GM19328 (cell line): ENCODE data around the gene WWOX.
"Not testable (repeated sequence)": the region's sequence is repeated elsewhere in the genome, so short reads cannot be mapped to it uniquely, and the experiment has no call there.

Source experiments
- ATAC-seq: cut with Tn5 transposase; IDR thresholded peaks from one replicate; pipeline ENCODE4 v1.9.1; 2021; ENCODE audit warnings: mild to moderate bottlenecking, moderate library complexity; ENCODE audit not compliant: unreplicated experiment

The WWOX gene

GRCh38 chr16:78667675-78668074 is 568.2 kb downstream of the WWOX start:
- no peak for ATAC-seq

GRCh38 chr16:78668393-78668792 is 568.9 kb downstream of the WWOX start:
- no peak for ATAC-seq

DNA sequence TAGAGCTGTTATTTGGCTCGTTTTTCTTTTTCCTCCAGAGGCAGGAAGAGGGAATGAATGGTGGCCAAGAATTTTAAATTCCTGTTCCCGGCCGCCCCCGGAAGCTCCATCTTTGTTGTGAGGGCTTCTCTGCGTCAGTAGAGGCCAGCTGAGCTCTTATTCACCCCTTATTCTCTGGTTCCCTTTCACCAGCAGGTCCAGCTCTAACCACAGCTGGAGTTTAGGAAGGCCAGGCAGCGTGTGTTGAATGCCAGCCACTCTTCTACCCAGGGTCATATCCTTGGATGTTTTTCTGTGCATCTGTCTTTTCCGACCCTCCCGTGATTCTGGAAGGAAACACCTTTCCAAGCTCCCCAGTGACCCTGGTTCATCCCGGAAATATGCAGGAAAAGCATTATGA is 570.5 kb downstream of the WWOX start:
- ATAC-seq: no peak

DNA sequence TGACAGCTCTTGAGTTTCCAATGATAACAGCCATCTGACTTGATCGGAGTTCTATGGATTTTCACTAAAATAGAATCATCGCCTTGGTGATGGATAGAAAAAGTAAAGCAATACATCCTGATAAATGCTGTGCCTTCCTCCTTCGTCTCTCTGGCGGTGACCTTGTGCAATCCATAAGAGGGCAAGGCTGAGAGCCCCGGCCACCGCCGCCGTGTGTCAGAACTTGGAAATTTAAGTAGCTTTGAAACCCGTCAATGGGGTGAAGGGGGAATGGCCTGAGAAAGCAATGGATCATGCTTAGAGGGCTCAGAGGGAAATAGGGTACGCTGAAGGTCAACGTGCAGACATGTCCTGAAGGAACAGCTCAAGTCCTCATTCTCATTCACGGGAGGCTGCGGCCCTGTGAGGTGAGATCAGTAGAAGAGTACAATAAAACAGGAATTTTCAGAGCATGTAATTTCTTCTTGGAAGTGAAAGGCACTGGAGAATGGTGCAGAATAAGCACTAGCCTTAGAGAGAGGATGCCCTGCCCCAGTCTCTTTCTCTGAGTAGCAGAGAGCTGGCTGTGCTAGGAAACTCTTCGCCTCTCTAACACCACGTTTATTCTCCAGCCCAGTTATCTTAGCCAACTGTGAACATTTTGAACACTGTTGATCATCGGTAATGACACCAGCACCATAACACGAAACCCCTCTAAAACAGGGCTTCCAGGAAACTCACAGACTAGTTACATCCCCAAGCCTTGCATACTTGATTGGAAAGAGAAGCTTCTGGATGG is 573.5 kb downstream of the WWOX start:
- no peak for ATAC-seq

GRCh38 chr16:78673884-78674283 is 574.4 kb downstream of the WWOX start:
- ATAC-seq: no peak

DNA sequence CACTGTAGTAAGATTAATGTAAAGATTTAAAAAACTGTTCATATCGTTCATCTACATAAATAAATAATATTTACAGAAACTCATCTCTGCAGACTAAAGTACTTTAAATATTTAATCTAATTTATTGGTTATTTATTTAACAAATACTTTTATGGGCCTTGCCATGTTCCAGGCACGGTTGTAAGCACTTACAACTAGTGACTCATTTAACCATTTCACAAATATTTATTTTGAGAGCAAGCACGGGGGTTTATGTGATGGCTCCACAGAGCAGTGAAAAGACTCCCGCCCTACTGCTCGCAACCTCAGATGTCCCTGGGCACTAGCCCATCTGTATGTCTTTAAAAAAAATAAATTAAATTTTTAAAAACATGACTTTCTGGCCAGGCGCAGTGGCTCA is 575.9 kb downstream of the WWOX start:
- ATAC-seq: no peak

GRCh38 chr16:78675951-78676792 is 576.7 kb downstream of the WWOX start:
- no peak for ATAC-seq

- ATAC-seq: no peak
Observed at GRCh38 chr16:78677181-78677731, 577.8 kb downstream of the WWOX start.

- ATAC-seq: no peak
Observed at GRCh38 chr16:78679546-78679945, 580.1 kb downstream of the WWOX start.

DNA sequence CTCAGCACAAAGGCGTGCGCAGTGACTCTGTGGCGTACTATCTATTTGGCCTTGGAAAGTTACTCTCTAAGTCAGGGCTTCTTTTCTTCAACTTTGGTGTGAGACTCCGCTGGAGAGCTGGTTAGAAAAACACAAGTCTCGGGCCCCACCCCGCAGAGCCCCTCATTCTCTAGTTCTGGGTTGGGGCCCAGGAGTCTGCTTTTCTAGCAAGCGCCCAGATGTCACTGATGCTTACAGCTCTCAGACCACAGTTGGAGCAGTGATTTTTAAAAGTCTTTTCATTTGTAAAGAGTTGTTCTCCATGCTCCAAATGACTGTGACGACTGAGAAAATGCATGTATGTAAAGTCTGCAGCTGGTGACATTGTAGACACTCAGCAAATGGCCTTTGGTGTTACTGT is 582.3 kb downstream of the WWOX start:
- no peak for ATAC-seq

DNA sequence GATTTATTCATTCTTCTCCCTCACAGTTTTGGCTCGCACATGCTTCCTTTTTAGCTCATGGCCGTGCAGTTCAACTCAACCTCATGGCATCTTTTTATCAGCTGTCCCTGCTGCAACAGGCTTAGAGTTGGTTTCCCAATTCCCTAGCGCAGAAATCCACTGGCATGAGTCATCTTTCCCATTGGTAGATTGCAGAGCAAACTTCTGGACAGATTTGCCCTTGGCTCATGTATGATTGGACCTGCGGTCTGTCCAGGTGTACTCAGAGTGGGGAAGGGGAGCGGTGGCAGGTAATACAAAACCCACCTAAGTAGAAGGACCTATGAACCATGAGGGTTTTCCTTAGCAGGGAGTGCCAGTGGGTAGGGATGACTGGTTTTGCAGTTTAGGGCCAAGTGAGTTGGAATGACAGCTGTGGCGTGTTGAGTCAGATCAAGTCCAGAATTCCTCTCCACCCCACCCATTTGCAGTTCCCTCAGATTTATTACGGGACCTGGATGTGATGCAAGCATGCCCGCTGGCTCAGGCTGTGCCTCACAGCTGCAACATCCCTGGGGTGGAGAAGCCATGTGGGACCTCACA is 584.7 kb downstream of the WWOX start:
- no peak for ATAC-seq

DNA sequence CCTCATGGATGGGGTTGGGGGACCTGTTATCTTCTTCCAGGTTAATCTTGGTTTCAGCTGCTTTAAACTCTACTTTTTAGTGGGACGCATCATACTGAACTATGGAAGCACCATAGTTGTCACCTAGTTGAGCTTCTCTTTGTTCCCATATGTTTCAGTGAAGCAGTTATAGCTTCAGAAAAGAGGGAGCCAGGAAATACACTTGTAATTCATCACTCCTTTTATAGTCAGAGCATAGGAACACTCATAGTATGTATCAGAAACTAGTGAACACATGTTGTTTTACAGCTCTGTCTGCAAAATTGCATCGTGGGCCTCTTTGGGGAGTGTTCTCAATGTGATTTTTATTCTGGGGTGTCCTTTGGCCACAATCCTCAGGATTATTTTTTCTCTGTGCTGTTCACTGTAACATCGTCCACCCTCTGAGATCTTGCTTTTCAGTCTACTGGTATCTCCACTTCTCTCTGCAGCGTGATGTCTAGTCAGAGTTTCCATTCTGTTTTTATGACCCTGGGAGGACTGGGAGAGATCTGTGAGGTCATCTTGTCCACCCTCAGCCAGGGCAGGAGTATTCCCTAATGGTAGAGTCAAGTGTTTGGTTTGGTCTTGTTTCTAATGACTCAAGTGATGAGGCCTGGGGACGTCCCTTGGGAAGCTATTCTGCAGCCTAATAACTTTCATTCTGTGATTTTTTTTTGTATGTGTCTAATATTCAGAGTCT is 585.4 kb downstream of the WWOX start:
- no peak for ATAC-seq

- ATAC-seq: no peak
Observed at GRCh38 chr16:78686601-78687000, 587.1 kb downstream of the WWOX start.

- ATAC-seq: no peak
Observed at GRCh38 chr16:78689028-78689427, 589.6 kb downstream of the WWOX start.

DNA sequence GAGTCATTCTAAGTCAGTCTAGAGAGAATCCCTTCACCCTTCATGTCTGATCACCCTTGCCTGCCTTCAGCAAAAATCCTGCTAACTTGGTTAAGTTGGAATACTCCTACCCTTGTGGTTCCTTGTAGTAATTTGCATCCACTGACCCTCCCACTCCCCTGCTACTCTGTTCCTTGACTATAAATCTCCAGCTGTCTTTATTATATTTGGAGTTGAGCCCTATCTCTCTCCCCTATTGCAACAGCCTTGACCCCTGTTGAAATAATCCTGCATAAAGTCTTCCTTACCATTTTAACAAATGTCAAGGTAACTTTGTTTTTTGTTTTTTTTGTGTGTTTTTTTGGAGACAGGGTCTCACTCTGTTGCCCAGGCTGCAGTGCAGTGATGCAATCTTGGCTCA is 590.1 kb downstream of the WWOX start:
- ATAC-seq: no peak

DNA sequence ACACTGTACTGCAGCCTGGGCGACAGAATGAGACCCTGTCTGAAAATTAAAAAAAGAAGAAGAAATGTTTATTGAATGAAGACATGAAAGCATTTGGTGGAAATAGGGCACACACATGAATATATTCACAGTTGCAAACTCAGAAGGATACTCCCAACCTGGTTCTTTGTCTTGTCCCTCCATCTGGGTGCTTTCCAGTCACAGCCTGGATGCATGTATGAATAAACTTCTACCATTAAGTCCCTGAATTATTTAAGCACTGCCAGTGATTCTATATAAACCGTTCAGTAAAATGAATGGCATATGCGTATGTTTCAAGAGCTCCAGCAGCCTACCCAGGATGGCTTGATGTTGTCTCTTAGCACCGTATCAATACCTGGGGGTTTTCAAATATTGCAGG is 591.1 kb downstream of the WWOX start:
- no peak for ATAC-seq

DNA sequence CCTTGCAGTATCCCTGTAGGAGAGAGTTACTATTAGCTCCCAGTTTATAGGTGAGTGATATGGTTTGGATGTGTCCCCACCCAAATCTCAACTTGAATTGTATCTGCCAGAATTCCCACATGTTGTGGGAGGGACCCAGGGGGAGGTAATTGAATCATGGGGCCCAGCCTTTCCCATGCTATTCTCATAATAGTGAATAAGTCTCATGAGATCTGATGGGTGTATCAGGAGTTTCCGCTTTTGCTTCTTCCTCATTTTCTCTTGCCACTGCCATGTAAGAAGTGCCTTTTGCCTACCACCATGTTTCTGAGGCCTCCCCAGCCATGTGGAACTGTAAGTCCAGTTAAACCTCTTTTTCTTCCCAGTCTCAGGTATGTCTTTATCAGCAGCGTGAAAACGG is 592.3 kb downstream of the WWOX start:
- ATAC-seq: not testable (repeated sequence)

- no peak for ATAC-seq
Observed at GRCh38 chr16:78693496-78693895, 594.0 kb downstream of the WWOX start.

- ATAC-seq: no peak
Observed at GRCh38 chr16:78694414-78694813, 595.0 kb downstream of the WWOX start.

DNA sequence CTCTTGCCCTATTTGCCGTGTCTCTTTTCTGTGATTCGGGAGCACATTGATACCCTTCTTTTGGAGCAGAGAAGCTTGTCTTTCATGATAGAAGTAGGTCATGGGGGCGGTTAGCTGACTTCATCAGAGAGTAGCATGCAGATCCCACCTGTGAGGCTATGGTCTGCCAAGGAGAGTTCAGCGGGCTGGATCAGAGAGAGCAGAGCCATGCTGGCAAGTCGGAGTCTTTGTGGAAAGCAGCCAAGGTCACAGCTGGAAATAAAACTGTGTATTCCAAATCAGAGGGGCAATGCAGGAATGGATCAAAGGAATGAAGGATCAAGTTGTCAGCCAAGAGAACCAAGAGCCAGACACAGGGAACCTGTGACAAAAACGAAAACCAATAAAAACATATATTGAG is 595.9 kb downstream of the WWOX start:
- no peak for ATAC-seq

- ATAC-seq: no peak
Observed at GRCh38 chr16:78696797-78697196, 597.3 kb downstream of the WWOX start.
